Measurements from ENCODE around the gene RABAC1. TPM values are rescaled to one million over a fixed set of nuclear protein-coding genes. Genes with fewer than 3 reads are reported as not detected.

Gene RABAC1
- total and polyA plus RNA-seq, 5 donors from 2014 or later: 94.0 to 261 (median 222) TPM

DNA sequence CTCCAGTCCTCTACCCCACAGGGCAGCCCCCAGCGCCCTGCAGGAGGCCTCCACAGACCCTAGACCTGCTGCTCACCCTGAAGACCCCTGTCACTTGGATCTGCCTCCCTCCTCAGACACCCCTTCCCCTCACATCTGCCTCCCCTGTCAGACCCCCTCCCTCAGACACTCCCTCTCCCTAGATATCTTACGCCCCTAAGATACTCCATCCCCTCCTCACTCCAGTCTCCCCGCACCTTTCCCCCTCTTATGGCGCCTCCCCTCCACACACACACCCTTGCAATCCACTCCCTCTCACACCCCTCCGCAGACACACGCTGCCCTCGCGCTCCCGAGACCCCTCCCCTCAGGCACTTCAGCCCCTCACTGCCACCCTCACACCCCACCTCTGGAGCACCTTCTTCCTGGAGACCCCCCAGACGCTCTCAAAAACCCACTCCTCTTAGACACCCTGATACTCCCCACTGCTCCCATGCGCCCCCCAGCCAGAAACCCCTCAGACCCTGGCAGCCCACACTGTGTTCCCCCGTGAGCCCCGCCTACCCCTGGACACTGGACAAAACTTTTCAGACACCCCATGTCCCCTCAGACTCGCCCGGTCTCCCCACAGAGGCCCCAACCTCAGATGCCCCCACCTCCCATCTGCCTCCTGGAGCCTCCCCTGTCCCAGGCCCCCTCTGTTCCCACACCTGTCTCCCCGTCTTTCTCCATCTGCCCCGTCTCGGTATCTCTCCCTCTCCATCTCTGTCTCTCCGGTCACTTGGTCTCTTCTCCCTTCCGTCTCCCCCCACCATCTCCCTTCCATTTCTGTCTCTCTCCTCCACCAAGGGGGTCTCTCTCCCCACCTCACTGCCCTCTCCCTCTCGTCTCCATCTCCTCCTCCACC, 45.3 kb downstream of the RABAC1 start:
- no peak for DNase-seq
- Mint-ChIP-seq H3K36me3 (no peaks in the 10 kb centered on the region), H3K27ac (peak overlapping the region in 1 of 3 donors; percentile 53), H3K9me3 (peaks cover 0 to 5% (median 0%) of the 10 kb centered on the region in 7 donors), H3K4me3 (peak overlapping the region in 2 of 4 donors; percentile 26 to 62), H3K4me1 (peaks cover 0 to 40% (median 15%) of the 10 kb centered on the region in 4 donors), H3K27me3 (peaks cover 28% of the 10 kb centered on the region)
- Histone ChIP-seq H3K9me3 (ENCODE audit: control insufficient read depth in 2 of 2, low read length in 2 of 2) (no peaks in the 10 kb centered on the region), H3K4me3 (ENCODE audit: low read depth, low read length) (no peak overlapping the region), H3K27me3 (ENCODE audit: control insufficient read depth, insufficient read depth, low read length) (peaks cover 19% of the 10 kb centered on the region), H3K27ac (ENCODE audit: insufficient read depth, low read length, poor library complexity, severe bottlenecking) (no peak overlapping the region), H3K36me3 (ENCODE audit: control insufficient read depth, insufficient read depth, low read length) (no peaks in the 10 kb centered on the region), H3K4me1 (ENCODE audit: control insufficient read depth, insufficient read depth, low read length, poor library complexity, severe bottlenecking) (peaks cover 37% of the 10 kb centered on the region)
- no peak for ATAC-seq (ENCODE audit: low read depth in 2 of 2)

DNA sequence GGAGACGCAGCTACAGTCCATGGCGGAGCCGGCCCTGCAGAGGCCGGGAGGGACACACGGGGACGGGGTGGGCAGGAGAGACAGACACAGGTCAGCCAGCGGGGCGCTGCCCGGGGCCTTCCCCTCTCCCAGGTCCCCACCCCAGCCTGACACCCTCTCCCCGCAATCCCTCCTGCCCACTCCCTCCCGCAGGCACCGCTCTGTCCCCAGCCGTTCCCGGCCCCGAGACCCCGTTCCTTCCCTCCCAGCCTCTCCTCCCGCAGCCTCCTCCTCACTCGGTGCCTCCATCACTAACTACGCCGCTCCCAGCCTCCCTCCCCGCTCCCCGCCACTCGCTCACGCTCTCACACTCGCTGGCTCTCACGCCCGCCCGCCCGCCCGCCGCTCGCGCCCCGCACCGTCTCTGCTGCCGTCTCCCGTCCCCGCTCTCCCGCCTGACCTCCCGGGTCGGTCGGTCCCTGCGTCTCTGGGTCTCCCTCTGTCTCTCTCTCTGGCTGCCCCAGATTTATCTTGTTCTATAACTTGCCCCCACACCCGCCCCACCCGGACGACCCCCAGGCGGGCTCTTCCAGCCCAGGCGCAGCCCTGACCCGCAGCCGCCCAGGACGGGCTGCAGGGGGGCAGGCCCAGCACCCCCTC, 46.1 kb downstream of the RABAC1 start:
- H3K27ac Mint-ChIP-seq: no peak overlapping the region
- H3K27ac ChIP-seq (ENCODE audit: insufficient read depth, low read length, poor library complexity, severe bottlenecking): no peak overlapping the region
- ATAC-seq (ENCODE audit: low read depth in 2 of 2): peak in 1 of 2 donors; percentile 4

DNA sequence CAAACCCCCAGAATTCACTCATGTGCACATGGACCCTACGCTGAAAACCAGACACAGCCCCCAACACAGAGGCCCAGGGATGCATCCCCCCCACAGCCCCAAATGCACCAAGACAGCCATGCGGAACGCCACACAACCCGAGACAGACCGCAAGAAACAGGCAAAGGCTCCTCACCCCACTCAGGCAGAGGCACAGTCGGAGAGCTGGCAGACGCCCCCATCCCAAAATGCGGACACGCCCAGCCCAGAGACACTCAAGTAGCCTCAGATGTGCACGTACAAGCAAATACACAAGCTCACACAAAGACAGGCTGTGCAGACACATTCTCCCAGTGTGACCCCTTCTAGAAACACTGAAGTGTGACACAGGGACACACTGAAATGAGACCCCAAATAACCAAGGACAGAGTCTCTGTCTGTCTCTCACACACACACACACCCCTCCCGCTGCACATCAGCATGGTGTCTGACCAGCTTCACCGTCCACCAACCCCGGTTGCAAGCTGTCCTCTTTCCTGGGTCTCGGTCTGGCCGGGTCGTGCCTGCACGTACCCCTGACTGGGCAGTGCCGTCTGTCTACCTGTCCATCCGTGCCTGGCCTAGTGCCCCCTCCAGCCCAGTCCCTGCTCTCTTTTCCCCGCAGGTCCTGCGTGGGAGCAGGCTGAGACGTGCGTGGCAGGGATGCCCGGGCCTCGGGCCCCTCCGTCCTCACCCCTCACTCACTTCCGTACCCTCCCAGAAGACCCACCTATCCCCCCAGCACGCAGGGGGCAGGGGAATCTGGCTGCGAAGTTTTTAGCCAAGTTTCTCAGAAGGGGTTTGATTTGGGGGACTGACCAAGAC, 47.0 kb downstream of the RABAC1 start:
- ATAC-seq (ENCODE audit: low read depth in 2 of 2) (no peak), DNase-seq (no peak)
- peaks cover 19% of the 10 kb centered on the region for H3K27me3 ChIP-seq (ENCODE audit: control insufficient read depth, insufficient read depth, low read length)
- peaks cover under 1% of the 10 kb centered on the region for H3K36me3 ChIP-seq (ENCODE audit: control insufficient read depth, insufficient read depth, low read length)
- peaks cover 0 to 5% (median 0%) of the 10 kb centered on the region in 7 donors for H3K9me3 Mint-ChIP-seq
- H3K4me3 ChIP-seq (ENCODE audit: low read depth, low read length): no peak overlapping the region
- peaks cover 39% of the 10 kb centered on the region for H3K4me1 ChIP-seq (ENCODE audit: control insufficient read depth, insufficient read depth, low read length, poor library complexity, severe bottlenecking)
- H3K27me3 Mint-ChIP-seq: peaks cover 28% of the 10 kb centered on the region
- H3K4me1 Mint-ChIP-seq: peaks cover 0 to 44% (median 15%) of the 10 kb centered on the region in 4 donors
- H3K9me3 ChIP-seq (ENCODE audit: control insufficient read depth in 2 of 2, low read length in 2 of 2): no peaks in the 10 kb centered on the region
- peak overlapping the region; percentile 58 to 74 (median 62) for H3K4me3 Mint-ChIP-seq
- no peak overlapping the region for H3K27ac ChIP-seq (ENCODE audit: insufficient read depth, low read length, poor library complexity, severe bottlenecking)
- peak overlapping the region; percentile 38 to 87 (median 73) for H3K27ac Mint-ChIP-seq
- H3K36me3 Mint-ChIP-seq: peaks cover 3% of the 10 kb centered on the region

More for the DNA sequence above, 46.1 kb downstream of the RABAC1 start:
- no peaks in the 10 kb centered on the region for H3K36me3 Mint-ChIP-seq
- peaks cover 37% of the 10 kb centered on the region for H3K4me1 ChIP-seq (ENCODE audit: control insufficient read depth, insufficient read depth, low read length, poor library complexity, severe bottlenecking)
- H3K27me3 Mint-ChIP-seq: peaks cover 28% of the 10 kb centered on the region
- H3K27me3 ChIP-seq (ENCODE audit: control insufficient read depth, insufficient read depth, low read length): peaks cover 19% of the 10 kb centered on the region
- peaks cover 0 to 40% (median 15%) of the 10 kb centered on the region in 4 donors for H3K4me1 Mint-ChIP-seq
- H3K36me3 ChIP-seq (ENCODE audit: control insufficient read depth, insufficient read depth, low read length): no peaks in the 10 kb centered on the region
- peaks cover 0 to 5% (median 0%) of the 10 kb centered on the region in 7 donors for H3K9me3 Mint-ChIP-seq
- no peak overlapping the region for H3K4me3 ChIP-seq (ENCODE audit: low read depth, low read length)
- no peaks in the 10 kb centered on the region for H3K9me3 ChIP-seq (ENCODE audit: control insufficient read depth in 2 of 2, low read length in 2 of 2)
- H3K4me3 Mint-ChIP-seq: peak overlapping the region in 1 of 4 donors; percentile 62
- no peak for DNase-seq

DNA sequence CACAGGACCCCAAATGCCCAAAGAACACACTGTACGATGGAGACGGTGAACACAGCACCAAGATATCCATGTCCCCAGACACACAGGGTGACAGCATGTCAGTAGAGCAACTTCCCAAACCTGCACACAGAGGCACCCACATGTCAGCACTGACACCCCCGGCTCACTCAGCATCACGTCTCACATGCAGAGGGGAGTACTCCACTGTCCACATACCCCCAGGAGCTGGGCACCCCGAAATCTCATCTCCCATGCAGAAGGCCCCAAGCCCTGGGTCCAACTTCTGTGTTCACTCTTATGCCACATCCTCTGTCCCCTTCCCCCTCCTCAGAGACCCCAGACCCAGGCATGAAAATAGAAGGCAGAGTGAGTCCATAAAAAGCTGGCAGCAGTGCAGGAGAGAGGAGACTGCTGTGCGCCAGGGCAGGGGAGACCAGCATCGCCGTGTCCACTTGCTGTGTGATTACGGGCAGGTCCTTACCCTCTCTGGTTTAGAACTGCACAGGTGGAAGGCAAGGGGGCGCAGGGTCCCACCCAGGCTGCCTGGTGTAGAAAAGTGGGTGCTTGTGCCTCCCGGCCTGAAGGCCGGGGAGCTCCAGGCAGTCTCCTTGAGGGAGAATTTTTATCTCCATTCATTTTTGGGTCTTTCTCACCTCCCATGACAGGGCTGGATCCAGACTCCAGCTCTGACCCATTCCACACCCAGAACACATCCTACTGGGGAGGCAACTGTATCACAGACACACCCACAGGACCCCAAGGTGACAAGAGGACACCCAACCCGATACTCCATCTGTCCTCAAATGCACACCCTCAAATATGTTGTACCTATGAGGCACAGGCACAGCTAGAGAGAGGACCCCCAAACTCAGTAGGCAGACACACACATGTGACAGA, 47.9 kb downstream of the RABAC1 start:
- H3K27ac ChIP-seq (ENCODE audit: insufficient read depth, low read length, poor library complexity, severe bottlenecking): no peak overlapping the region
- H3K4me1 ChIP-seq (ENCODE audit: control insufficient read depth, insufficient read depth, low read length, poor library complexity, severe bottlenecking): peaks cover 41% of the 10 kb centered on the region
- H3K4me3 ChIP-seq (ENCODE audit: low read depth, low read length): no peak overlapping the region
- H3K4me1 Mint-ChIP-seq: peaks cover 0 to 49% (median 16%) of the 10 kb centered on the region in 4 donors
- peak; percentile 18 to 26 for ATAC-seq (ENCODE audit: low read depth in 2 of 2)
- peaks cover 7% of the 10 kb centered on the region for H3K36me3 Mint-ChIP-seq
- H3K27me3 Mint-ChIP-seq: peaks cover 28% of the 10 kb centered on the region
- H3K4me3 Mint-ChIP-seq: peak overlapping the region in 3 of 4 donors; percentile 58 to 74 (median 65)
- peaks cover 6% of the 10 kb centered on the region for H3K36me3 ChIP-seq (ENCODE audit: control insufficient read depth, insufficient read depth, low read length)
- H3K9me3 Mint-ChIP-seq: peaks cover 0 to 5% (median 0%) of the 10 kb centered on the region in 7 donors
- H3K27me3 ChIP-seq (ENCODE audit: control insufficient read depth, insufficient read depth, low read length): peaks cover 10% of the 10 kb centered on the region
- peak in 1 of 3 donors; percentile 45 for DNase-seq
- H3K27ac Mint-ChIP-seq: peak overlapping the region; percentile 57 to 87 (median 79)
- no peaks in the 10 kb centered on the region for H3K9me3 ChIP-seq (ENCODE audit: control insufficient read depth in 2 of 2, low read length in 2 of 2)

DNA sequence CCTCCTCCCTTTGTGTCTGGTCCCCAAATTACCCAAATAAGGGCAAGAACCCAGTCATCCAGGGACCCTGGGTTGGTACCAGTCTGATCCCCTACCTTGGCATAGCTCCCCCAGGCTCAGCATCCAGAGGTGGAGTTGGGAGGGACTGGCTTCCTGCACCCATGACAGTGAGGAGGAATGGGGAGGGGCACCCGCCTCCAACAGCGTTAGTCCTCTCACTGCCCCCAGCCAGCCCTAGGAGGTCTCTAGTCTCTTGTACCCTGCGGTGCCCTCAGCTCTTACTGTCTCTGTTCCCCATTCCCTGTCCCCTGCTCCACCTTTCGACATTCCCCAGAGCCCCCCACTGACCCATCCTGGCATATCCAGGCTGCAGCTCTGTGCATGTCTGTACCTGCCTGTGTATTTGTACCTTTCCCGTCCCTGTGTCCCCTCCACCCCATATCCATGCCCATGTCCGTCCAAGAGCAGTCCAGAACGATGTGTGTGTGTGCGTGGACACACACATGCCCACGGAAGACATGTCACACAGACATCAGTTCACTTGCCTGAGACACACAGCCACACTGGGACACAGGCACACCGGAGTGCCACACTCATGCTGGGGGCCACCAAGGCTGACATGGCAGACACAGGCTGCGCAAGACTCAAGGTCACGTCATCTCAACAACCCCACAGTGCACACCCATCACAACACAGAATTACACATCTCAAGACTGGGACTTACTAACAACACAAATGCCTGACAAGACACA, 48.7 kb downstream of the RABAC1 start:
- Histone ChIP-seq H3K27ac (ENCODE audit: insufficient read depth, low read length, poor library complexity, severe bottlenecking) (no peak overlapping the region), H3K4me1 (ENCODE audit: control insufficient read depth, insufficient read depth, low read length, poor library complexity, severe bottlenecking) (peaks cover 32% of the 10 kb centered on the region), H3K36me3 (ENCODE audit: control insufficient read depth, insufficient read depth, low read length) (peaks cover 15% of the 10 kb centered on the region), H3K27me3 (ENCODE audit: control insufficient read depth, insufficient read depth, low read length) (peaks cover 6% of the 10 kb centered on the region), H3K9me3 (ENCODE audit: control insufficient read depth in 2 of 2, low read length in 2 of 2) (no peaks in the 10 kb centered on the region), H3K4me3 (ENCODE audit: low read depth, low read length) (no peak overlapping the region)
- Mint-ChIP-seq H3K27ac (peak overlapping the region; percentile 57 to 87 (median 74)), H3K36me3 (peaks cover 12% of the 10 kb centered on the region), H3K4me1 (peaks cover 0 to 56% (median 21%) of the 10 kb centered on the region in 4 donors), H3K9me3 (peaks cover 0 to 5% (median 0%) of the 10 kb centered on the region in 7 donors), H3K27me3 (peaks cover 28% of the 10 kb centered on the region), H3K4me3 (peak overlapping the region; percentile 22 to 65 (median 40))
- DNase-seq: no peak
- ATAC-seq (ENCODE audit: low read depth in 2 of 2): peak in 1 of 2 donors; percentile 9

DNA sequence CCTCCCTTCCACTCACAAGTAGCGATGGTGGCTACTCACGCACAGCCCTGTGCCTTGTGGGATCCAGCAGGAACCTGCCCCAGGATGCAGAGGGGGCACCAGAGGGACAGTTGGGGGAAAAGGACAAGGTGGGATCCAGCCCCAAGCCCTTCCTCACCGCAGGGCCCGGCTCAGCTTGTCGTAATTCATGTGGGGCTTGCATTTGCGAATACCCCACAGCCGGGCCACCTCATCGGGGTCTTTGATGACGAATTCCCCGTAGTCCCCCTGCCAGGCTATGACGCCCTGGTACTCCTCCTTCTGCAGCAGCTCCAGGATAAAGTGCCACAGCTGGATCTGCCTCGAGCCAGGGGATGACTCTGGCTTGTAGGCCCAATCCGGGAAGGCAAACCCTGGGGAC, 49.4 kb downstream of the RABAC1 start:
- DNase-seq (no peak), ATAC-seq (ENCODE audit: low read depth in 2 of 2) (no peak)
- Mint-ChIP-seq H3K4me3 (no peak overlapping the region), H3K4me1 (peaks cover 0 to 60% (median 21%) of the 10 kb centered on the region in 4 donors), H3K9me3 (peaks cover 0 to 5% (median 0%) of the 10 kb centered on the region in 7 donors), H3K27ac (peak overlapping the region in 1 of 3 donors; percentile 32), H3K36me3 (peaks cover 15% of the 10 kb centered on the region), H3K27me3 (peaks cover 28% of the 10 kb centered on the region)
- peaks cover 3% of the 10 kb centered on the region for H3K27me3 ChIP-seq (ENCODE audit: control insufficient read depth, insufficient read depth, low read length)
- H3K9me3 ChIP-seq (ENCODE audit: control insufficient read depth in 2 of 2, low read length in 2 of 2): no peaks in the 10 kb centered on the region
- no peak overlapping the region for H3K27ac ChIP-seq (ENCODE audit: insufficient read depth, low read length, poor library complexity, severe bottlenecking)
- peaks cover 29% of the 10 kb centered on the region for H3K4me1 ChIP-seq (ENCODE audit: control insufficient read depth, insufficient read depth, low read length, poor library complexity, severe bottlenecking)
- H3K4me3 ChIP-seq (ENCODE audit: low read depth, low read length): no peak overlapping the region
- H3K36me3 ChIP-seq (ENCODE audit: control insufficient read depth, insufficient read depth, low read length): peaks cover 22% of the 10 kb centered on the region

All from CD4-positive, CD25-positive, alpha-beta regulatory T cell (primary cell).